Measurements from ENCODE around the gene DEFB128. TPM values are rescaled to one million over a fixed set of nuclear protein-coding genes. Genes with fewer than 3 reads are reported as not detected.

Gene DEFB128
- total and polyA plus RNA-seq, 2 of the 4 experiments (the other 2 are of a cell fraction) = not detected

DNA sequence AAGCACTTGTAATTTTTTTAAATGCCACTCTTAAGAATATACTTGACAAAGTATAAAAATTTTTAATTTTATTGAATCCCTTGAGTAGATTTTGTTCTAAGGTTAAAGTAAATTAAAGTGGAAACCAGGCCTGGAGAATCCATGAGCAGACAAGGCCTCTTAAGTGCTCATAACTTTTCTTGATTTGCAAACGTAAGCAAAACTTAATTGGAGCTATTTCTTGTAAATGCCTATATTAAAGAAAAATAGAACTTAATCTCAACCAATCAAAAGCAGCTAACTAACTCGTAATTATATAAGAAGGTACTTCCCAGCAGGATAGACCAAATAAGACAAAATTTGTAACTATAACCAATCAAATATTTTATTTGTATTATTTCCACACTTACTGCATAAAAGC lies 24.9 kb upstream of the DEFB128 start:
- dilution Hi-C loops (cut with HindIII; ENCODE audit: low sequenced_read_pairs, unreplicated experiment) (no loop called here), intact Hi-C loops (cut with micrococcal nuclease) (no loop called here)
- no peaks in the 10 kb centered on the region for H4K20me1 ChIP-seq (ENCODE audit: insufficient read depth, low read length)

More for the DNA sequence above, 24.9 kb upstream of the DEFB128 start:
- H3K79me1 ChIP-seq (ENCODE audit: low read depth in 1 of 2, low read length in 2 of 2) = no peaks in the 10 kb centered on the region
- no peak overlapping the region for H2BK20ac ChIP-seq (ENCODE audit: low read depth, low read length)
- ATAC-seq (ENCODE audit: low read depth) (no peak), DNase-seq (no peak)
- ChIA-PET POLR2A (ENCODE audit: unreplicated experiment) (no interaction called here), CTCF (interaction anchor here (0.9 to 1.2 kb wide), 2 partner anchors 14 to 52 kb away, joined by 3 read pairs; no protein-coding TSS in a partner anchor)
- WGBS, 2 experiments (ENCODE audit: extremely low coverage in 2 of 2, insufficient read length in 1 of 2) = no CpG with 5 or more reads among the region's 2 CpGs
- H3K14ac ChIP-seq (replicated peaks; ENCODE audit: low read depth, low read length) = no peak overlapping the region
- no peaks in the 10 kb centered on the region for H3K9me3 ChIP-seq (ENCODE audit: control insufficient read depth, insufficient read depth, low read length)
- no peak overlapping the region for H2AFZ ChIP-seq (replicated peaks; ENCODE audit: low read length, poor library complexity)
- no peak overlapping the region for H3K23ac ChIP-seq (ENCODE audit: low read depth, low read length)
- in situ Hi-C loops (cut with MboI; ENCODE audit: low sequenced_read_pairs) = loop anchor here (10.0 kb wide), 1 partner anchor 120 kb away; no protein-coding TSS in a partner anchor
- no peak overlapping the region for H3K9ac ChIP-seq (ENCODE audit: low read depth, low read length)
- H3K27me3 ChIP-seq (ENCODE audit: control insufficient read depth, insufficient read depth, low read length) = peaks cover 12% of the 10 kb centered on the region
- no peak overlapping the region for H3K18ac ChIP-seq (ENCODE audit: low read depth, low read length)
- no peaks in the 10 kb centered on the region for H3K4me1 ChIP-seq (ENCODE audit: control insufficient read depth, insufficient read depth, low read length)
- no peak overlapping the region for H2AK9ac ChIP-seq (replicated peaks; ENCODE audit: low read depth, low read length, poor library complexity)
- no peak overlapping the region for H3K4me3 ChIP-seq (ENCODE audit: insufficient read depth, low read depth, low read length)
- no peak overlapping the region for H4K8ac ChIP-seq (ENCODE audit: low read depth in 2 of 2, low read length in 2 of 2)
- no peak overlapping the region for H2BK15ac ChIP-seq (ENCODE audit: low read depth, low read length)
- no peak overlapping the region for H3K56ac ChIP-seq (ENCODE audit: extremely low read depth, insufficient read depth, low read length)
- no peak overlapping the region for H4K91ac ChIP-seq (ENCODE audit: insufficient read depth, low read depth, low read length)
- no peaks in the 10 kb centered on the region for H3K36me3 ChIP-seq (ENCODE audit: control insufficient read depth, insufficient read depth, low read length)
- no peak for TF ChIP-seq RAD21 (IDR thresholded peaks at IDR 0.05; ENCODE audit: low read length)
- TF ChIP-seq MXI1 (IDR thresholded peaks at IDR 0.05; ENCODE audit: borderline replicate concordance, low read depth, low read length) = no peak
- no peak for TF ChIP-seq MAZ (IDR thresholded peaks at IDR 0.05; ENCODE audit: borderline replicate concordance, low read depth, low read length)
- TF ChIP-seq, protein P1, sequence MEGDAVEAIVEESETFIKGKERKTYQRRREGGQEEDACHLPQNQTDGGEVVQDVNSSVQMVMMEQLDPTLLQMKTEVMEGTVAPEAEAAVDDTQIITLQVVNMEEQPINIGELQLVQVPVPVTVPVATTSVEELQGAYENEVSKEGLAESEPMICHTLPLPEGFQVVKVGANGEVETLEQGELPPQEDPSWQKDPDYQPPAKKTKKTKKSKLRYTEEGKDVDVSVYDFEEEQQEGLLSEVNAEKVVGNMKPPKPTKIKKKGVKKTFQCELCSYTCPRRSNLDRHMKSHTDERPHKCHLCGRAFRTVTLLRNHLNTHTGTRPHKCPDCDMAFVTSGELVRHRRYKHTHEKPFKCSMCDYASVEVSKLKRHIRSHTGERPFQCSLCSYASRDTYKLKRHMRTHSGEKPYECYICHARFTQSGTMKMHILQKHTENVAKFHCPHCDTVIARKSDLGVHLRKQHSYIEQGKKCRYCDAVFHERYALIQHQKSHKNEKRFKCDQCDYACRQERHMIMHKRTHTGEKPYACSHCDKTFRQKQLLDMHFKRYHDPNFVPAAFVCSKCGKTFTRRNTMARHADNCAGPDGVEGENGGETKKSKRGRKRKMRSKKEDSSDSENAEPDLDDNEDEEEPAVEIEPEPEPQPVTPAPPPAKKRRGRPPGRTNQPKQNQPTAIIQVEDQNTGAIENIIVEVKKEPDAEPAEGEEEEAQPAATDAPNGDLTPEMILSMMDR (conservative IDR thresholded peaks at IDR 0.05; ENCODE audit: low read depth, low read length) = no peak
- no peak for TF ChIP-seq RCOR1 (IDR thresholded peaks at IDR 0.05; ENCODE audit: insufficient replicate concordance, low read length)
- TF ChIP-seq MAFK (IDR thresholded peaks at IDR 0.05; ENCODE audit: low read depth, low read length) = peak; percentile 84
- no peak overlapping the region for H2AK5ac ChIP-seq (ENCODE audit: low read depth, low read length)
- BruUV-seq (replicated peaks) = no TSS peak
- no peak overlapping the region for H2BK120ac ChIP-seq (ENCODE audit: low read depth, low read length)
- H2BK5ac ChIP-seq (ENCODE audit: low read depth, low read length, poor library complexity, severe bottlenecking) = no peak overlapping the region
- H3K4ac ChIP-seq (ENCODE audit: low read depth, low read length) = no peak overlapping the region
- no peaks in the 10 kb centered on the region for H3K9me1 ChIP-seq (ENCODE audit: insufficient read depth, low read length)
- no peak overlapping the region for H4K5ac ChIP-seq (ENCODE audit: low read depth, low read length)
- H3K4me2 ChIP-seq (ENCODE audit: low read depth, low read length) = no peak overlapping the region
- H3K27ac ChIP-seq (ENCODE audit: insufficient read depth, low read length) = no peak overlapping the region
